SW 1271 (cell line): Measurements from ENCODE around the gene WIPF1.

ENCODE experiments used
- DNase-seq, 2 experiments: peaks; one replicate each; lab custom pipeline; 2025; lab: John Stamatoyannopoulos, UW

Gene WIPF1

GRCh38 chr2:174595116-174595809, 2.3 kb downstream of the WIPF1 start:
- no peak for DNase-seq

DNA sequence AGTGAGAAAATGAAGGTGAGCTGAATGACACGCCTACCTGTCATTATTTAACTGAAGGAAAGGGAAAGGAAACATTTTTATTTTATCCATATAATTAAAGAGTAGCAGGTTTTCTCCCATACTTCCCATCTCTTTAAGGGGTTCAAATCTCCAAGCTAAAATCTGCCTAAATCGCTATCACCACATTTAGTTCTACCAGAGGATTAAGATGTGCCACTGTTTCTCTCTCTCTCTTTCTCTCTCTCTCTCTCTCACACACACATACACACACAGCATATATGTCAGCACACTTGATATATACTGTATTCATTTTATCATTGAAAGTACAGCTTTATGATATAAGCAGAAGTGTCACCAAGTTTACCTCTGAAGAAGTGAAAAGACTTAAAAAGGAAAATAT, 3.1 kb downstream of the WIPF1 start:
- no peak for DNase-seq

DNA sequence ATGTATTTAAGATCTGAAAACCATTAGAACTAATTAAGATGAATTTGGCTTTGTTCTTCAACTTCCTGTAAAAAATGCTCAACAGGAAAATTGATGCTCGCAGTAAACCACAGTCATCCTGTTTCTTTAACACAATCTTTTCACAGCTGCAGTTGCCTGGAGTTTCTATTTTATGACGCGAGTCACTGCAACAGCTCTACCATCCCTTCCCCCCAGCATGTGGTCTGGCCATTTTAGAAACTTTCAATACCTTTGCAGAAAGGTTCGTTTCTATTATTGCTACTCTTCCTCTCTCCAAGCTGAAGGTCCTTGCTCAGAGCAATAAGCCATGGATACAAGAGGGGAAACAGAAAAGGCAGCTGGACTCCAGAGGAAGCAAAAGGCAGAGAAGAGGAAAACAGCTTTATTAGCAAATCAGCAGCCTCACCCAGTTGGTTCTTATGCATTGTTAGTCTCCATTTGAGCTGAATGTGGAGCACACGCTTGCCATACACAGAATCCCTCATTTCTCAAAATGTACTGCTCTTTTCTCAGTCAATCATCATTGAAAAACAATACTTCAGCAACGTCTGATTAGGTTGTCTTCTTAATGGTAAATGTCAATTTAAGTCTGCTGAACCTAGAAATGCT, 3.9 kb downstream of the WIPF1 start:
- DNase-seq, result peak in 1 of 2 experiments; percentile 59

DNA sequence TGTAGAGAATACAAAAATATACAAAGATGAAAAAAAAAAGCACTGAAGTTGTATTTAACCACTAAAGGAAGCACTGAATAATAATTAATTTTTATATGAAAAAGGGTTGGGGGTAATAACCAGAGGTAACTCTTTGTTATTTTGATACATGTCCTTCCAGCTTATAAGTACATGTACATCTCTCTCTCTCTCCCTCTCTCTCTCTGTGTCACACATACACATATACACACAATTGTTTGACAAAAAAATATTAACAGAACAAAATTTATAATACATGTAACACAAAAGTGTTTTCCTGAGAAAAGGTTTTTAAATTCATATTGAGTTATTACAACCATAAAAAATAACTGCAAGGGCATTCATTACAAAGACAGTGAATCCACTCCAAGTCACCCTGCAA, 4.6 kb downstream of the WIPF1 start:
- DNase-seq, result no peak

DNA sequence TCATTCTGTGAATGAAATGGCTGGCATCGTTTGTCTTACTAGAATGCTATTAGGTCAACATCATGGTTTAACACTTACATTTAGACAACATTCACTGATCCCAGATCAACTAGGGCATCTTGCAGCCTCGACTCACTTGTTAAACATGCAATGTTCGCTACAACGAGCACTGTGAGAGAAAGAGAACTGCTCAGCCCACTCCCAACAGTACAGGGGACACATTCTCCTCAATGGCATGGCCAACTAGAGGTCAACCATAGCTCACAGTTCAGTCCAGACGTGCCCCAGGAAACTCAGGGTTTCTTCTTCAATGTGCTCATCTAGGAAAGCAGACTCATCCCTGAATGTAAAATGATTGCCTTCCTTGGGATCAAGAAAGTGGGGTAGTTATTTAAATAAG, 5.9 kb downstream of the WIPF1 start:
- no peak for DNase-seq

DNA sequence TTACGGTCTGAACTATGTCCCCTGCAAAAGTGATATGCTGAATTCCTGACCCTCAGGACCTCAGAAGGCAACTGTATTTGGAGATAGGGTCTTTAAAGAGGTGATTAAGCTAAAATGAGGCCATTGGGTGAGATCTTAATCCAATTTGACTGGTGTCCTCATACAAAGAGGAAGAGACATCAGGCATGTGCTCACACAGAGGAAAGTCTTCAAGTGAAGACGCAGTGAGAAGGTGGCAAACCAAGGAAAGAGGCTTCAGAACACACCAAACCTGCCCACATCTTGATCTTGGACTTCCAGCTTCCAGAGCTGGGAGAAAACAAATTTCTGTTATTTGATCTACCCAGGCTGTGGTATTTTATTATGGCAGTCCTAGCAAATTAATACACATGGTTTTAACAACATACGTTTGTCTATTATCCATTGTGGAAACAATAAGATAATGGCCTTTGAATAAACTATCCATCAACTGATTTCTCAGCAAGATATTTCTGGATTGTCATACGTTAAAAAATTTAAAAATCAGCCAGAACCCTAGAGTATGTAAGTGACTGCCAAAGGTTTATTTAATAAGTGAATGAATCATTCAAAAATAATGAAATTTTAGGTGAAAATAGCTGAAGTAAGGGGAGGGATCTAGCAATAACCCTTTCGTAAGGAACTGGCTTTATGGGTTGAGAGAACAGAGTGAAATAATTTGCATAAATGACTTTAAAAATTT, 6.5 kb downstream of the WIPF1 start:
- DNase-seq, result no peak

GRCh38 chr2:174590346-174590745, 7.3 kb downstream of the WIPF1 start:
- no peak for DNase-seq

GRCh38 chr2:174589334-174589733, 8.3 kb downstream of the WIPF1 start:
- DNase-seq, result no peak

- DNase-seq, result no peak
Measured at GRCh38 chr2:174588463-174588862, 9.1 kb downstream of the WIPF1 start.

DNA sequence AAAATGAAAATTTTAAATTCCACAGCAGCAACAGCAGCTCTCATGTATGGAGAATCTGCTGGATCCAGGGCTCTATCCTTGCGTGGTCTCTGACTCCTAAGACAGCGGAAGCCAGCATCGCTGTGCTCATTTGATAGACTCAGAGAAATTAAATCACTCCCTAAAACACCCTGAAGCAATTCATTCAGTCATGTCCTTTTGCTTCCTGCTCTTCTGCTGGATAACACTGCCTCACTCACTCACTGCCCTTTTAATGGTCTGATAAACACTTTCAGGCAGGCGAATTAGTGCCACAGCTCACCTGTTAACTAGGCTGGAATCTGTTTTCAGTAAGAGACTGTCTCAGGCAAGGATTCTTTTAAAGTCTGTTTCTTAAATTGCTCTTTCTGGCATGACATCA, 10.0 kb downstream of the WIPF1 start:
- DNase-seq, result no peak

- DNase-seq, result no peak
Measured at GRCh38 chr2:174586418-174587295, 10.9 kb downstream of the WIPF1 start.

- DNase-seq, result no peak
Measured at GRCh38 chr2:174585657-174586252, 11.8 kb downstream of the WIPF1 start.

GRCh38 chr2:174585146-174585545, 12.5 kb downstream of the WIPF1 start:
- no peak for DNase-seq

DNA sequence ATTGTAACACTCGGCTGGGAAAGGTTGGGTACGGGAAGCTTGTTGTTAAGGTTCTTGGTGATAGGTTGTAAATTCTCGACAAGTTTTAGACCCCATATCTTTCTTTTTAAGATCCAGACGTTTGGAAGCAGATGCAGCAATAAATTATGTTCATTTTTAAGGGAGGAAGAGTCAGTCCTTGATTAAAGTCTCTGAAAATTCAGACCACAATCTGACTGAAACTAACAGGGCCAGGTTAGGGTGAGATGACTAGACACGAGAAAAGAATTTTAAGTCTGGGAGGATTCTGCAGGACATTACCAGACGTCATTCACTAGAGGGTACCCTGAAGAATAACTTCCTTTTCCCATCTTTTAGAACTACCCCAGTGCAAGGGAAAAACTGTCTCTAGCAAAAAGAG, 16.1 kb downstream of the WIPF1 start:
- DNase-seq, result no peak

GRCh38 chr2:174580951-174581350, 16.7 kb downstream of the WIPF1 start:
- no peak for DNase-seq

DNA sequence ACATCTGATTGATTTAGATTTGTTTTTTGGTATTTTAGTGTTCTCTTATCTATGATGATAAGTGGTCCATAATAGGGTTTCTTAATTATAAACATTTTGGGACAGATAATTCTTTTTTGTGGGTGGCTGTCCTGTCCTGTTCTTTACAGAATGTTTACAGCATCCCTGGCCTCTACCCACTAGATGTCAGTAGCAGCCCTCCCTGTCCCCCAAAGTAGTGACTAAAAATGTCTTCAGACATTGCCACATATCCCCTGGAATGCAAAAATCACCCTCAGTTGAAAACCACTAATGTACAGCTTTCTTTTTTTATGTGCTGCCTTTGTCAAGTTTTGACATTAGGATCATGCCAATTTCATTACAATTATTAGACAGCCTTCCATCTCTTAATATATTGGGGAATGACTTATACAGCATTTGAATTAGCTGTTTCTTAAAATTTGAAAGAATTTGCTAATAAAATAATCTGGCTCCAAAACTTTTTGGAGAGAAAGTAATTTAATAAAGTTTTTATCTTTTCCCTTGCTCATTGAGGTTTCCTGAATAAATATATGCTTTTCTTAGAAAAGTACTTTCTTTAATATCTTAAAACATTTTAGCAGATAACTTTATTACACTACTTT, 19.5 kb downstream of the WIPF1 start:
- peak in 1 of 2 experiments; percentile 48 for DNase-seq

GRCh38 chr2:174575124-174575776, 22.4 kb downstream of the WIPF1 start:
- DNase-seq, result no peak

DNA sequence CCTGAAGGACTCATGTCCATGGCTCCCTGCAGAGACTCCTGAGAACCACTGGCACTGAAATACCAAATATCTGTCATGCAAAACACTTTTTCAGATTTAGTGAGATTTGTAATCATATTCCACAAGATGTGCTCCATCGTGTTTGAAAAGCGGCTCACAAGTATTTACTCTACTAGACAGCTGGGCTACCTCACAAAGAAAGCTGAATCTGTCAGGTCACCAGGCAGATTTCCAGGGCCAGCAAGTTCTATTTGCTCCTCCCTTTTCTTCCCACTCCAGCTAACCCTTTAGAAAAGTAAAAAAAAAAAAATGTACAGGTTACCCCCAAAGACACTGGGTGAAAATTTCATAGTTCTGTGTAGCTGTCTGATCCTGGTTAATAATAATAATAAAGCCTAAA, 22.9 kb downstream of the WIPF1 start:
- DNase-seq, result no peak

GRCh38 chr2:174573621-174574081, 24.0 kb downstream of the WIPF1 start:
- no peak for DNase-seq

- no peak for DNase-seq
Measured at GRCh38 chr2:174572556-174572955, 25.0 kb downstream of the WIPF1 start.
